Measurements from ENCODE around the gene NT5DC1. TPM values are rescaled to one million over a fixed set of nuclear protein-coding genes. Genes with fewer than 3 reads are reported as not detected.

NT5DC1 gene
- total and polyA plus RNA-seq, 10 of the 15 experiments (the other 5 are each of a cell fraction or from before 2014, with no cell fraction given) = 40.8 to 140 (median 66.8) TPM

DNA sequence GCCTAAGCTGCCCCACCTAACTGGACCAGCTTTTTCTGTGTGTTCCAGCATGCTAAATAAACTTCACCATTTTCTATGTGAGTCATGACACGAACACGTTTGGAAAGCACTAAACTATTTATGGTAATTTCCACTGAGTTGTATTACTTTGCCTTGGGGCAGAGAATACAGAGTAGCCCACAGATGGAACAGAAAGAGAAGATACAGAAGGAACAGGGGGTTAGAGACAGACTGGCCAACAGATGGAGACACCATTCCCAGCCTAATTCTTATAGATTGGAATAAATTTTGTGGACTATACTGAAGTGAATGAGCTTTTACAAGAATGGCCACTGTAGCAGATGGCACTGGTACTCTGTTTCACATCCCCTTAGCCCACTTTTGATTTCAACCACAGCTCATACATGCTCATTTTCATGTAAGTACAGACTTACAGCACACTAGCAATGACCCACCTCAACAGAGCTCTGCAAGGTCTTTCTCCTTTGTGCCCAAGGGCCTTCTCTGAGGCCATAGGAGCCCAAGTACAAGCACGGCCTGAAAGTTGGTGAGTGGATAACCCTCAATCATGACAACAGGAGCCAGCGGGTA lies 13.1 kb upstream of the NT5DC1 start:
- ATAC-seq (peak; percentile 92), FAIRE-seq (peak; percentile 91), DNase-seq (ENCODE audit: low read depth, low spot score) (peak; percentile 92)
- CTCF ChIA-PET = interaction anchor here (1.1 to 6.1 kb wide), 17 partner anchors 10 to 162 kb away, joined by 3 to 63 read pairs (median 6); partner anchors contain the start of genes FRK and NT5DC1
- intact Hi-C loops (cut with micrococcal nuclease; ENCODE audit: unreplicated experiment) = no loop called here
- Histone ChIP-seq H3K36me3 (ENCODE audit: control insufficient read depth in 2 of 2, insufficient read depth in 2 of 2, low read length in 1 of 2) (peaks cover 0 to 3% of the 10 kb centered on the region in 2 experiments; a peak in 1 of 4 replicates), H3K27ac (ENCODE audit: control insufficient read depth, insufficient read depth) (peak overlapping the region; percentile 98), H3K4me3 (peak overlapping the region; percentile 15; the same call in 1 of the 2 replicates), H4K20me1 (ENCODE audit: control insufficient read depth, insufficient read depth) (no peaks in the 10 kb centered on the region), H2AFZ (ENCODE audit: control insufficient read depth, low read depth, low read length) (peak overlapping the region; percentile 75), H3K27me3 (replicated peaks in 1 of 2; ENCODE audit: control insufficient read depth in 2 of 2, insufficient read depth in 2 of 2, low read length in 1 of 2) (no peaks in the 10 kb centered on the region), H3K4me2 (ENCODE audit: control insufficient read depth, insufficient read depth) (peak overlapping the region; percentile 72), H3K79me2 (ENCODE audit: control insufficient read depth, insufficient read depth, low read length) (peaks cover 4% of the 10 kb centered on the region), H3K9ac (ENCODE audit: control insufficient read depth, insufficient read depth, low read length) (peak overlapping the region; percentile 51), H3K9me3 (replicated peaks; ENCODE audit: control insufficient read depth, insufficient read depth, low read length) (peaks cover 16% of the 10 kb centered on the region), H3K4me1 (ENCODE audit: control insufficient read depth, insufficient read depth, low read length) (peaks cover 57% of the 10 kb centered on the region)
- WGBS (ENCODE audit: insufficient coverage, insufficient replicate concordance, low lambda C conversion rate, missing lambda C conversion rate) = 0% methylated on average over 4 of the region's 4 CpGs
- POLR2A ChIA-PET = interaction anchor here (0.9 to 4.3 kb wide), 10 partner anchors 10 to 199 kb away, joined by 3 to 29 read pairs (median 6); partner anchors contain the start of gene NT5DC1
- SMC1A ChIA-PET (ENCODE audit: uncharacterized antibody, unreplicated experiment) = interaction anchor here (0.9 to 6.0 kb wide), 23 partner anchors 10 to 99 kb away, joined by 3 to 101 read pairs (median 5); partner anchors contain the start of genes FRK and NT5DC1
- in situ Hi-C loops (cut with MboI) = no loop called here
- no TSS peak for BruUV-seq (replicated peaks)
- RAD21 ChIA-PET (ENCODE audit: unreplicated experiment) = interaction anchor here (0.7 to 6.1 kb wide), 15 partner anchors 10 to 81 kb away, joined by 3 to 61 read pairs (median 9); partner anchors contain the start of genes FRK and NT5DC1
- TF ChIP-seq SP1 (IDR thresholded peaks at IDR 0.05; ENCODE audit: low read depth, low read length) = peak; percentile 6
- no peak for TF ChIP-seq FOS (IDR thresholded peaks at IDR 0.05; ENCODE audit: borderline replicate concordance, extremely low read depth, insufficient read length)
- 0 out of 2 replicates have a peak, but pooled peaks have one; percentile 4 for TF ChIP-seq RAD21 (IDR thresholded peaks at IDR 0.05; ENCODE audit: insufficient read depth, low read depth, low read length)
- TF ChIP-seq EP300 (IDR thresholded peaks at IDR 0.05; ENCODE audit: borderline replicate concordance in 1 of 2, control insufficient read depth in 1 of 2, low read depth in 2 of 2, low read length in 2 of 2) = peak; percentile 45 to 80; a peak in 1 of 4 replicates
- TF ChIP-seq RB1 (IDR thresholded peaks at IDR 0.05; ENCODE audit: borderline replicate concordance) = no peak
- TF ChIP-seq, protein P1, sequence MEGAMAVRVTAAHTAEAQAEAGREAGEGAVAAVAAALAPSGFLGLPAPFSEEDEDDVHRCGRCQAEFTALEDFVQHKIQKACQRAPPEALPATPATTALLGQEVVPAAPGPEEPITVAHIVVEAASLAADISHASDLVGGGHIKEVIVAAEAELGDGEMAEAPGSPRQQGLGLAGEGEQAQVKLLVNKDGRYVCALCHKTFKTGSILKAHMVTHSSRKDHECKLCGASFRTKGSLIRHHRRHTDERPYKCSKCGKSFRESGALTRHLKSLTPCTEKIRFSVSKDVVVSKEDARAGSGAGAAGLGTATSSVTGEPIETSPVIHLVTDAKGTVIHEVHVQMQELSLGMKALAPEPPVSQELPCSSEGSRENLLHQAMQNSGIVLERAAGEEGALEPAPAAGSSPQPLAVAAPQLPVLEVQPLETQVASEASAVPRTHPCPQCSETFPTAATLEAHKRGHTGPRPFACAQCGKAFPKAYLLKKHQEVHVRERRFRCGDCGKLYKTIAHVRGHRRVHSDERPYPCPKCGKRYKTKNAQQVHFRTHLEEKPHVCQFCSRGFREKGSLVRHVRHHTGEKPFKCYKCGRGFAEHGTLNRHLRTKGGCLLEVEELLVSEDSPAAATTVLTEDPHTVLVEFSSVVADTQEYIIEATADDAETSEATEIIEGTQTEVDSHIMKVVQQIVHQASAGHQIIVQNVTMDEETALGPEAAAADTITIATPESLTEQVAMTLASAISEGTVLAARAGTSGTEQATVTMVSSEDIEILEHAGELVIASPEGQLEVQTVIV (IDR thresholded peaks at IDR 0.05; ENCODE audit: borderline replicate concordance, partially characterized antibody) = no peak
- TF ChIP-seq, protein P2, sequence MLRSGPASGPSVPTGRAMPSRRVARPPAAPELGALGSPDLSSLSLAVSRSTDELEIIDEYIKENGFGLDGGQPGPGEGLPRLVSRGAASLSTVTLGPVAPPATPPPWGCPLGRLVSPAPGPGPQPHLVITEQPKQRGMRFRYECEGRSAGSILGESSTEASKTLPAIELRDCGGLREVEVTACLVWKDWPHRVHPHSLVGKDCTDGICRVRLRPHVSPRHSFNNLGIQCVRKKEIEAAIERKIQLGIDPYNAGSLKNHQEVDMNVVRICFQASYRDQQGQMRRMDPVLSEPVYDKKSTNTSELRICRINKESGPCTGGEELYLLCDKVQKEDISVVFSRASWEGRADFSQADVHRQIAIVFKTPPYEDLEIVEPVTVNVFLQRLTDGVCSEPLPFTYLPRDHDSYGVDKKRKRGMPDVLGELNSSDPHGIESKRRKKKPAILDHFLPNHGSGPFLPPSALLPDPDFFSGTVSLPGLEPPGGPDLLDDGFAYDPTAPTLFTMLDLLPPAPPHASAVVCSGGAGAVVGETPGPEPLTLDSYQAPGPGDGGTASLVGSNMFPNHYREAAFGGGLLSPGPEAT (IDR thresholded peaks at IDR 0.05; ENCODE audit: low read depth) = peak; percentile 80
- 0 out of 2 replicates have a peak, but pooled peaks have one; percentile 11 for TF ChIP-seq CREB1 (IDR thresholded peaks at IDR 0.05; ENCODE audit: low read depth)
- TF ChIP-seq, protein P3, sequence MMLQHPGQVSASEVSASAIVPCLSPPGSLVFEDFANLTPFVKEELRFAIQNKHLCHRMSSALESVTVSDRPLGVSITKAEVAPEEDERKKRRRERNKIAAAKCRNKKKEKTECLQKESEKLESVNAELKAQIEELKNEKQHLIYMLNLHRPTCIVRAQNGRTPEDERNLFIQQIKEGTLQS (IDR thresholded peaks at IDR 0.05; ENCODE audit: borderline replicate concordance, extremely low read depth, low read depth, low read length) = no peak
- TF ChIP-seq, protein P4, sequence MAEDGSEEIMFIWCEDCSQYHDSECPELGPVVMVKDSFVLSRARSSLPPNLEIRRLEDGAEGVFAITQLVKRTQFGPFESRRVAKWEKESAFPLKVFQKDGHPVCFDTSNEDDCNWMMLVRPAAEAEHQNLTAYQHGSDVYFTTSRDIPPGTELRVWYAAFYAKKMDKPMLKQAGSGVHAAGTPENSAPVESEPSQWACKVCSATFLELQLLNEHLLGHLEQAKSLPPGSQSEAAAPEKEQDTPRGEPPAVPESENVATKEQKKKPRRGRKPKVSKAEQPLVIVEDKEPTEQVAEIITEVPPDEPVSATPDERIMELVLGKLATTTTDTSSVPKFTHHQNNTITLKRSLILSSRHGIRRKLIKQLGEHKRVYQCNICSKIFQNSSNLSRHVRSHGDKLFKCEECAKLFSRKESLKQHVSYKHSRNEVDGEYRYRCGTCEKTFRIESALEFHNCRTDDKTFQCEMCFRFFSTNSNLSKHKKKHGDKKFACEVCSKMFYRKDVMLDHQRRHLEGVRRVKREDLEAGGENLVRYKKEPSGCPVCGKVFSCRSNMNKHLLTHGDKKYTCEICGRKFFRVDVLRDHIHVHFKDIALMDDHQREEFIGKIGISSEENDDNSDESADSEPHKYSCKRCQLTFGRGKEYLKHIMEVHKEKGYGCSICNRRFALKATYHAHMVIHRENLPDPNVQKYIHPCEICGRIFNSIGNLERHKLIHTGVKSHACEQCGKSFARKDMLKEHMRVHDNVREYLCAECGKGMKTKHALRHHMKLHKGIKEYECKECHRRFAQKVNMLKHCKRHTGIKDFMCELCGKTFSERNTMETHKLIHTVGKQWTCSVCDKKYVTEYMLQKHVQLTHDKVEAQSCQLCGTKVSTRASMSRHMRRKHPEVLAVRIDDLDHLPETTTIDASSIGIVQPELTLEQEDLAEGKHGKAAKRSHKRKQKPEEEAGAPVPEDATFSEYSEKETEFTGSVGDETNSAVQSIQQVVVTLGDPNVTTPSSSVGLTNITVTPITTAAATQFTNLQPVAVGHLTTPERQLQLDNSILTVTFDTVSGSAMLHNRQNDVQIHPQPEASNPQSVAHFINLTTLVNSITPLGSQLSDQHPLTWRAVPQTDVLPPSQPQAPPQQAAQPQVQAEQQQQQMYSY (CRISPR knock-in tag; IDR thresholded peaks at IDR 0.05) = no peak
- 0 out of 2 replicates have a peak, but pooled peaks have one; percentile 27 for TF ChIP-seq MTA3 (IDR thresholded peaks at IDR 0.05; ENCODE audit: borderline replicate concordance, low read length)
- no peak for TF ChIP-seq NR2F1 (conservative IDR thresholded peaks at IDR 0.05)
- TF ChIP-seq DPF2 (IDR thresholded peaks at IDR 0.05) = peak; percentile 93
- TF ChIP-seq JUNB (IDR thresholded peaks at IDR 0.05) = peak; percentile 77

Data from GM12878 (cell line).